HepG2 (cell line): ENCODE measurements around the gene AZU1. TPM values are rescaled to one million over a fixed set of nuclear protein-coding genes. Genes with fewer than 3 reads are reported as not detected.

Source experiments
- ATAC-seq: fragments of 200-7000 bp; cut with Tn5 transposase; 3 replicates; pipeline ENCODE4 v1.9.1; 2020; ENCODE audit warnings: mild to moderate bottlenecking, moderate library complexity
- BruUV-seq: library from RNA; stranded (reverse); fragments of 400-500 nt; replicated peaks from 2 replicates; lab custom pipeline; 2021; lab: Mats Ljungman, UMichigan
- CTCF ChIA-PET: fragments of 300-600 bp; formaldehyde crosslinking; extraction: SDS; loops from one replicate; lab custom pipeline; 2021; ENCODE audit warnings: low total read pairs, inconsistent platforms, low intra/inter-chr PET ratio; lab: Yijun Ruan, JAX
- POLR2A ChIA-PET: fragments of 350-600 bp; sonication (Branson Sonifier 250); formaldehyde crosslinking; loops from one replicate; lab custom pipeline; 2020; ENCODE audit warnings: antibody characterized with exemption, inconsistent platforms; lab: Yijun Ruan, JAX
- DNase-seq: peaks from one replicate; pipeline ENCODE4 v3.0.0-alpha.2; 2015; ENCODE audit warnings: low spot score
- FAIRE-seq: peaks from 3 replicates; lab custom pipeline; 2011; peaks lifted over from hg19 to GRCh38; lab: Jason Lieb, UNC
- H2AFZ ChIP-seq: one replicate; pipeline ENCODE4 v1.6.1; 2011; ENCODE audit warnings: low read length, inconsistent platforms
- H3K27ac ChIP-seq: fragments of 300-600 bp; 3 replicates; pipeline ENCODE4 v1.8.0; 2011; ENCODE audit warnings: mixed run types, mild to moderate bottlenecking, mixed read lengths, low read length, inconsistent platforms; ENCODE audit not compliant: insufficient read depth; ENCODE audit errors: extremely low read length
- H3K27me3 ChIP-seq, 2 experiments: fragments of 200-600 bp in 1 of 2; 2 replicates in 1 of 2; 3 replicates in 1 of 2; pipeline versions ENCODE4 v1.6.0 to v1.8.0; 2011; ENCODE audit warnings: low read length in 2 of 2, mild to moderate bottlenecking in 2 of 2, moderate library complexity in 2 of 2, inconsistent platforms in 1 of 2; ENCODE audit not compliant: insufficient read depth in 2 of 2, control insufficient read depth in 1 of 2
- H3K36me3 ChIP-seq, 2 experiments: fragments of 200-600 bp in 1 of 2; replicated peaks in 1 of 2; 2 replicates in 1 of 2; 3 replicates in 1 of 2; pipeline versions ENCODE4 v1.5.1 to v1.8.0; 2011; ENCODE audit warnings: low read length in 2 of 2, inconsistent platforms in 1 of 2; ENCODE audit not compliant: insufficient read depth in 2 of 2, control insufficient read depth in 1 of 2
- H3K4me1 ChIP-seq: 2 replicates; pipeline ENCODE4 v1.5.1; 2012; ENCODE audit warnings: low read length, inconsistent platforms; ENCODE audit not compliant: insufficient read depth
- H3K4me2 ChIP-seq: 2 replicates; pipeline ENCODE4 v1.6.0; 2011; ENCODE audit warnings: low read depth, low read length, inconsistent platforms
- H3K4me3 ChIP-seq, 3 experiments: fragments of 200-600 bp in 1 of 3; sonication (generic), shearing (Covaris generic) in 1 of 3; replicated peaks in 1 of 3; 2 replicates each; pipeline ENCODE4 v1.5.1; 2011 to 2016; ENCODE audit warnings: low read length in 3 of 3, inconsistent platforms in 2 of 3, low read depth in 2 of 3, mild to moderate bottlenecking in 2 of 3, control low read depth in 1 of 3, mixed read lengths in 1 of 3; ENCODE audit not compliant: insufficient read depth in 1 of 3
- H3K79me2 ChIP-seq: one replicate; pipeline ENCODE4 v1.6.1; 2011; ENCODE audit warnings: low read length, inconsistent platforms; ENCODE audit not compliant: insufficient read depth
- H3K9ac ChIP-seq: 2 replicates; pipeline ENCODE4 v1.6.0; 2011; ENCODE audit warnings: mild to moderate bottlenecking, low read depth, low read length, inconsistent platforms; ENCODE audit not compliant: insufficient read depth
- H3K9me3 ChIP-seq: 2 replicates; pipeline ENCODE4 v1.5.1; 2012; ENCODE audit warnings: mild to moderate bottlenecking, low read length
- H4K20me1 ChIP-seq: 2 replicates; pipeline ENCODE4 v1.6.0; 2011; ENCODE audit warnings: inconsistent platforms, mild to moderate bottlenecking, low read length, moderate library complexity; ENCODE audit not compliant: insufficient read depth
- AGO1 ChIP-seq: fragments of 200-400 bp; formaldehyde crosslinking; IDR thresholded peaks from 2 replicates; pipeline ENCODE4 v1.6.1; 2017; ENCODE audit warnings: mild to moderate bottlenecking, low read depth, low read length, moderate library complexity; ENCODE audit not compliant: poor library complexity, severe bottlenecking
- AGO2 ChIP-seq: fragments of 200-400 bp; formaldehyde crosslinking; optimal IDR thresholded peaks from 2 replicates; pipeline ENCODE3; 2017; ENCODE audit warnings: mild to moderate bottlenecking, low read depth, low read length, moderate library complexity
- CBX1 ChIP-seq: IDR thresholded peaks from one replicate; pipeline ENCODE4 v1.6.1; 2016; ENCODE audit warnings: antibody characterized with exemption, low read depth
- ESRRA ChIP-seq: sonication (generic); formaldehyde crosslinking; IDR thresholded peaks from 2 replicates; pipeline ENCODE4 v1.5.1; 2020; ENCODE audit warnings: mild to moderate bottlenecking, low read depth, missing genetic modification reagents
- MTA1 ChIP-seq: sonication (generic); formaldehyde crosslinking; IDR thresholded peaks from 2 replicates; pipeline ENCODE4 v1.4.0; 2020; ENCODE audit warnings: missing genetic modification reagents, mild to moderate bottlenecking, borderline replicate concordance
- RBFOX2 ChIP-seq: fragments of 200-400 bp; formaldehyde crosslinking; IDR thresholded peaks from 2 replicates; pipeline ENCODE4 v1.6.1; 2017; ENCODE audit warnings: low read depth, mild to moderate bottlenecking, low read length
- RBM22 ChIP-seq: fragments of 200-400 bp; formaldehyde crosslinking; optimal IDR thresholded peaks from 2 replicates; pipeline ENCODE3; 2017; ENCODE audit warnings: mild to moderate bottlenecking, low read length, moderate library complexity
- SNAPC2 ChIP-seq: sonication (generic); formaldehyde crosslinking; IDR thresholded peaks from 2 replicates; pipeline ENCODE4 v1.8.1; 2022; ENCODE audit warnings: mild to moderate bottlenecking, missing genetic modification reagents
- ZEB1 ChIP-seq: IDR thresholded peaks from 2 replicates; pipeline ENCODE4 v1.6.1; 2012; ENCODE audit warnings: mild to moderate bottlenecking, low read depth, inconsistent platforms; ENCODE audit not compliant: insufficient replicate concordance
- ZNF3 ChIP-seq: IDR thresholded peaks from 2 replicates; pipeline ENCODE4 v1.7.0; 2017; ENCODE audit warnings: inconsistent platforms
- ZNF33A ChIP-seq: sonication (generic); formaldehyde crosslinking; IDR thresholded peaks from 2 replicates; pipeline ENCODE4 v1.5.1; 2020; ENCODE audit warnings: missing genetic modification reagents, mild to moderate bottlenecking, moderate library complexity, borderline replicate concordance
- WGBS: methylation state at CpG from one replicate; pipeline ENCODE4 v1.1.6; 2017; ENCODE audit warnings: low lambda C conversion rate; 5-methylcytosine and 5-hydroxymethylcytosine counted together
- in situ Hi-C: cut with HindIII; loops from 2 replicates; pipeline ENCODE4 v1.10.0; 2017; ENCODE audit warnings: low pct_unique_long_range_greater_than_20kb; ENCODE audit not compliant: extremely low pct_ligation_motif_present
- intact Hi-C: fragments of 100-400 bp; cut with micrococcal nuclease; formaldehyde crosslinking; loops from one replicate; pipeline ENCODE4 v1.10.0; 2022; ENCODE audit not compliant: unreplicated experiment
- polyA plus RNA-seq, 8 experiments: library from polyadenylated mRNA; depleted of rRNA in 3 of 8; stranded (reverse) in 7 of 8; unstranded in 1 of 8; fragments of >200 nt; fragmentation: Illumina TruSeq in 4 of 8; extraction: Trizol in 4 of 8; gene quantifications; 2 replicates each; pipeline versions ENCODE4 v1.2.1 to v1.2.3, GENCODE V29; 2011 to 2016; ENCODE audit warnings: low read depth in 4 of 8, missing spikeins in 1 of 8, mixed read lengths in 1 of 8; ENCODE audit not compliant: insufficient read depth in 1 of 8
- total RNA-seq, 5 experiments: library from RNA; depleted of rRNA; stranded (reverse); fragments of >200 nt; fragmentation: Illumina TruSeq; extraction: Trizol; gene quantifications; 2 replicates each; pipeline ENCODE4 v1.2.3, GENCODE V29; 2016; ENCODE audit warnings: low read depth in 1 of 5

The AZU1 gene
- total and polyA plus RNA-seq, 2 of the 13 experiments (the other 11 are each of a cell fraction or from before 2014, with no cell fraction given) = not detected

GRCh38 chr19:810883-811489, 16.7 kb upstream of the AZU1 start:
- Histone ChIP-seq H3K4me2 (no peak overlapping the region), H3K9ac (no peak overlapping the region), H3K4me3 (no peak overlapping the region), H3K36me3 (peaks cover 30 to 58% of the 10 kb centered on the region in 2 experiments; a peak in 4 of 5 replicates), H3K79me2 (peaks cover 18% of the 10 kb centered on the region), H3K9me3 (no peaks in the 10 kb centered on the region), H2AFZ (no peak overlapping the region), H3K27me3 (no peaks in the 10 kb centered on the region), H3K27ac (no peak overlapping the region), H4K20me1 (peaks cover 47% of the 10 kb centered on the region), H3K4me1 (no peaks in the 10 kb centered on the region)
- no TSS peak for BruUV-seq
- intact Hi-C loops (no loop called here), in situ Hi-C loops (no loop called here)
- ChIA-PET POLR2A (no interaction called here), CTCF (no interaction called here)
- FAIRE-seq (no peak), DNase-seq (no peak), ATAC-seq (no peak)
- TF ChIP-seq AGO2 (peak; percentile 65), AGO1 (peak; percentile 29), CBX1 (no peak), ZNF33A (CRISPR knock-in tag) (no peak), RBM22 (peak; percentile 6), ZEB1 (no peak), MTA1 (CRISPR knock-in tag) (no peak), ZNF3 (CRISPR knock-in tag) (no peak), RBFOX2 (peak; percentile 60), SNAPC2 (CRISPR knock-in tag) (no peak), ESRRA (CRISPR knock-in tag) (no peak)
- 95% methylated on average over 11 of the region's 25 CpGs for WGBS
